GM23338 (cell line): Measurements from ENCODE around the gene MRFAP1. TPM values are rescaled to one million over a fixed set of nuclear protein-coding genes. Genes with fewer than 3 reads are reported as not detected.

Experiments used
- ATAC-seq: fragments of 200-7000 bp; cut with Tn5 transposase; 3 replicates; pipeline ENCODE4 v1.9.1; 2020
- DNase-seq: peaks from one replicate; pipeline ENCODE4 v3.0.0-alpha.2; 2015; ENCODE audit warnings: low spot score
- H2AFZ ChIP-seq: fragments of 200-600 bp; sonication (generic); 2 replicates; pipeline ENCODE4 v1.8.0; 2016; ENCODE audit warnings: antibody characterized with exemption, mild to moderate bottlenecking, moderate library complexity
- H3F3A ChIP-seq: fragments of 200-600 bp; sonication (generic); replicated peaks from 2 replicates; pipeline ENCODE4 v1.8.0; 2017; ENCODE audit warnings: antibody characterized with exemption, mixed run types, low read depth
- H3K27ac ChIP-seq: fragments of 200-600 bp; sonication (generic); 2 replicates; pipeline ENCODE4 v1.6.1; 2016; ENCODE audit warnings: low read depth
- H3K27me3 ChIP-seq: fragments of 200-600 bp; sonication (generic); 2 replicates; pipeline ENCODE4 v1.8.0; 2016; ENCODE audit warnings: mild to moderate bottlenecking, mixed run types, moderate library complexity; ENCODE audit not compliant: insufficient read depth
- H3K36me3 ChIP-seq: fragments of 200-600 bp; sonication (generic); 2 replicates; pipeline ENCODE4 v1.8.0; 2016; ENCODE audit warnings: mild to moderate bottlenecking; ENCODE audit not compliant: insufficient read depth
- H3K4me1 ChIP-seq: fragments of 200-600 bp; sonication (generic); 2 replicates; pipeline ENCODE4 v1.8.0; 2016; ENCODE audit warnings: mild to moderate bottlenecking, moderate library complexity; ENCODE audit not compliant: insufficient read depth
- H3K4me2 ChIP-seq: fragments of 200-600 bp; sonication (generic); 2 replicates; pipeline ENCODE4 v1.7.1; 2017; ENCODE audit warnings: mixed run types
- H3K4me3 ChIP-seq: fragments of 200-600 bp; sonication (generic); 2 replicates; pipeline ENCODE4 v1.6.1; 2016; ENCODE audit warnings: mixed run types
- H3K79me2 ChIP-seq: fragments of 200-600 bp; sonication (generic); replicated peaks from 2 replicates; pipeline ENCODE4 v1.8.0; 2017; ENCODE audit warnings: mild to moderate bottlenecking; ENCODE audit not compliant: insufficient read depth
- H3K9me2 ChIP-seq: fragments of 200-600 bp; sonication (generic); 2 replicates; pipeline ENCODE4 v1.8.0; 2017; ENCODE audit not compliant: insufficient read depth
- H4K20me1 ChIP-seq: fragments of 200-600 bp; sonication (generic); replicated peaks from 2 replicates; pipeline ENCODE4 v1.8.0; 2017; ENCODE audit warnings: mild to moderate bottlenecking; ENCODE audit not compliant: insufficient read depth
- H3K27ac Mint-ChIP-seq: 2 replicates; pipeline ENCODE4 v1.8.0; 2020; ENCODE audit warnings: inconsistent platforms, mild to moderate bottlenecking, moderate library complexity, mixed read lengths
- H3K27me3 Mint-ChIP-seq: 3 replicates; pipeline ENCODE4 v1.8.0; 2022; ENCODE audit warnings: low read depth, mild to moderate bottlenecking, moderate library complexity, mixed read lengths, inconsistent platforms; ENCODE audit not compliant: insufficient read depth, poor library complexity
- H3K36me3 Mint-ChIP-seq: 3 replicates; pipeline ENCODE4 v1.8.0; 2021; ENCODE audit warnings: low read depth, mild to moderate bottlenecking, inconsistent platforms, moderate library complexity, mixed read lengths
- H3K4me1 Mint-ChIP-seq: 3 replicates; pipeline ENCODE4 v1.8.0; 2020; ENCODE audit warnings: mild to moderate bottlenecking, inconsistent platforms, mixed read lengths
- H3K4me3 Mint-ChIP-seq: 3 replicates; pipeline ENCODE4 v1.8.0; 2021; ENCODE audit warnings: moderate library complexity, mild to moderate bottlenecking, inconsistent platforms, mixed read lengths
- H3K9me3 Mint-ChIP-seq: 3 replicates; pipeline ENCODE4 v1.8.0; 2020; ENCODE audit warnings: moderate library complexity, mild to moderate bottlenecking, inconsistent platforms, mixed read lengths
- CREB1 ChIP-seq: fragments of 250-450 bp; sonication (Bioruptor Pico); IDR thresholded peaks from 2 replicates; pipeline ENCODE4 v1.5.0; 2020; ENCODE audit warnings: low read depth, mild to moderate bottlenecking, moderate library complexity
- EZH2 ChIP-seq: fragments of 200-600 bp; sonication (generic); IDR thresholded peaks from one replicate; pipeline ENCODE4 v1.8.0; 2017; ENCODE audit warnings: antibody characterized with exemption, mild to moderate bottlenecking, low read depth; ENCODE audit not compliant: unreplicated experiment
- EZH2phosphoT487 ChIP-seq: fragments of 200-600 bp; sonication (generic); IDR thresholded peaks from one replicate; pipeline ENCODE4 v1.8.1; 2018; ENCODE audit warnings: antibody characterized with exemption; ENCODE audit not compliant: unreplicated experiment
- JUNB ChIP-seq: IDR thresholded peaks from one replicate; pipeline ENCODE4 v1.6.1; 2016; ENCODE audit warnings: antibody characterized with exemption; ENCODE audit not compliant: unreplicated experiment
- NANOG ChIP-seq: IDR thresholded peaks from 2 replicates; pipeline ENCODE4 v1.6.1; 2016; ENCODE audit warnings: antibody characterized with exemption, borderline replicate concordance
- POLR2AphosphoS5 ChIP-seq: IDR thresholded peaks from 2 replicates; pipeline ENCODE4 v1.6.1; 2016; ENCODE audit warnings: antibody characterized with exemption, low read depth
- STAT1 ChIP-seq: IDR thresholded peaks from one replicate; pipeline ENCODE4 v1.6.1; 2016; ENCODE audit warnings: antibody characterized with exemption; ENCODE audit not compliant: unreplicated experiment
- ZNF114 ChIP-seq: fragments of 250-450 bp; sonication (Bioruptor Pico); IDR thresholded peaks from 2 replicates; pipeline ENCODE4 v1.5.0; 2020; ENCODE audit warnings: mild to moderate bottlenecking, moderate library complexity
- ZNF331 ChIP-seq: fragments of 250-450 bp; sonication (Bioruptor Pico); IDR thresholded peaks from 2 replicates; pipeline ENCODE4 v1.5.0; 2020; ENCODE audit warnings: low read depth, mild to moderate bottlenecking, moderate library complexity
- polyA plus RNA-seq: library from polyadenylated mRNA; unstranded; fragments of >200 nt; fragmentation: Nextera tagmentation; extraction: Ambion mirVana; gene quantifications from 2 replicates; pipeline ENCODE4 v1.2.1, GENCODE V29; 2016
- total RNA-seq: library from RNA; depleted of rRNA; stranded (reverse); fragments of >200 nt; shearing (Covaris generic); gene quantifications from 2 replicates; pipeline ENCODE4 v1.2.3, GENCODE V29; 2014
- TF ChIP-seq, protein P1 (sequence below): fragments of 250-450 bp; sonication (Bioruptor Pico); IDR thresholded peaks from 2 replicates; pipeline ENCODE4 v1.5.0; 2020; ENCODE audit warnings: mild to moderate bottlenecking, moderate library complexity
- TF ChIP-seq, protein P2 (sequence below): IDR thresholded peaks from 2 replicates; pipeline ENCODE4 v1.6.1; 2016; ENCODE audit warnings: antibody characterized with exemption
- TF ChIP-seq, protein P3 (sequence below), 2 experiments: fragments of 200-600 bp in 1 of 2; sonication (generic) in 1 of 2; conservative IDR thresholded peaks; 2 replicates each; pipeline versions ENCODE4 v1.5.1 to v1.6.1; 2016 to 2017; ENCODE audit warnings: antibody characterized with exemption in 2 of 2, low read depth in 2 of 2, mild to moderate bottlenecking in 2 of 2, moderate library complexity in 1 of 2

MRFAP1 gene
- total and polyA plus RNA-seq, 2 experiments from 2014 or later = 154 to 288 TPM

DNA sequence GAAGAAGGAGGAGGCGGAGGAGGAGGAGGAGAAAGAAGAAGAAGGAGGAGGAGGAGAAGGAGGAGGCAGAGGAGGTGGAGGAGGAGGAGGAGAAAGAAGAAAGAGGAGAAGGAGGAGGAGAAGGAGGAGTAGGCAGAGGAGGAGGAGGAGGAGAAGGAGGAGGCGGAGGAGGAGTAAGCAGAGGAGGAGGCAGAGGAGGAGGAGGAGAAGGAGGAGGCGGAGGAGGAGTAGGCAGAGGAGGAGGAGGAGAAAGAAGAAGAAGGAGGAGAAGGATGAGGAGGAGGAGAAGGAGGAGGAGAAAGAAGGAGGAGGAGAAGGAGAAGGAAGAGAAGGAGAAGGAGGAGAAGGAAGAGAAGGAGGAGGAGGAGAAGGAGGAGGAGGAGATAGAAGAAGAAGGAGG, 19.9 kb downstream of the MRFAP1 start (continued):
- no peak for TF ChIP-seq EZH2phosphoT487
- no peak for TF ChIP-seq JUNB
- no peak for TF ChIP-seq ZNF331 (CRISPR knock-in tag)
- TF ChIP-seq EZH2 = no peak
- no peak for TF ChIP-seq ZNF114

DNA sequence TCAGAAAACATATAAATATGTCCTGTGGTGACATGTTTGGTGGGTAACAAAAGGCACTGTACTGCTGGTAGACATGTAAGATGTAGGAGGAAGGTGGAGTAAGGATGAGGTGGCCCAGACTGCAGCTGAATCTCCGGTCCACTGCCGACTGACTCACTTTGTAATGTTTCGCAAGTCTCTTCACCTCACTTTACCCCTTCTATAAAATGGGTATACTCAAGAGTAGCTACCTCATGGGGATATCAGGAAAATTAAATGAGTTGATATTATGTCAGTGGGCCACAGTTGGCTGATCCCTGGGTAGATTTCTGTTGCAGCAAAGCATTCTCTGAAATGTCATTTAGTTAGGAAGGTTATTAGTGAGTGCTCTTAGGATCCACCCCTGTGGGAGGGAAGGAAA, 22.1 kb downstream of the MRFAP1 start:
- Histone ChIP-seq H3K79me2 (no peaks in the 10 kb centered on the region), H3K27me3 (peaks cover 62% of the 10 kb centered on the region), H3K9me2 (no peaks in the 10 kb centered on the region), H3K27ac (no peak overlapping the region), H2AFZ (no peak overlapping the region), H3K4me2 (no peak overlapping the region), H3K4me1 (peaks cover 13% of the 10 kb centered on the region), H3K4me3 (no peak overlapping the region), H3F3A (no peaks in the 10 kb centered on the region; the same call in 1 of the 2 replicates), H4K20me1 (no peaks in the 10 kb centered on the region), H3K36me3 (no peaks in the 10 kb centered on the region)
- Mint-ChIP-seq H3K27ac (no peak overlapping the region), H3K9me3 (no peaks in the 10 kb centered on the region; the same call in 2 of the 3 replicates), H3K4me3 (no peak overlapping the region; the same call in 2 of the 3 replicates), H3K27me3 (peaks cover 35% of the 10 kb centered on the region), H3K4me1 (peaks cover 4% of the 10 kb centered on the region; the same call in 2 of the 3 replicates), H3K36me3 (no peaks in the 10 kb centered on the region)
- DNase-seq (no peak), ATAC-seq (no peak)
- TF ChIP-seq NANOG (no peak), CREB1 (CRISPR knock-in tag) (no peak), JUNB (no peak), POLR2AphosphoS5 (no peak), STAT1 (no peak), ZNF331 (CRISPR knock-in tag) (no peak), ZNF114 (no peak)
- TF ChIP-seq, protein P1, sequence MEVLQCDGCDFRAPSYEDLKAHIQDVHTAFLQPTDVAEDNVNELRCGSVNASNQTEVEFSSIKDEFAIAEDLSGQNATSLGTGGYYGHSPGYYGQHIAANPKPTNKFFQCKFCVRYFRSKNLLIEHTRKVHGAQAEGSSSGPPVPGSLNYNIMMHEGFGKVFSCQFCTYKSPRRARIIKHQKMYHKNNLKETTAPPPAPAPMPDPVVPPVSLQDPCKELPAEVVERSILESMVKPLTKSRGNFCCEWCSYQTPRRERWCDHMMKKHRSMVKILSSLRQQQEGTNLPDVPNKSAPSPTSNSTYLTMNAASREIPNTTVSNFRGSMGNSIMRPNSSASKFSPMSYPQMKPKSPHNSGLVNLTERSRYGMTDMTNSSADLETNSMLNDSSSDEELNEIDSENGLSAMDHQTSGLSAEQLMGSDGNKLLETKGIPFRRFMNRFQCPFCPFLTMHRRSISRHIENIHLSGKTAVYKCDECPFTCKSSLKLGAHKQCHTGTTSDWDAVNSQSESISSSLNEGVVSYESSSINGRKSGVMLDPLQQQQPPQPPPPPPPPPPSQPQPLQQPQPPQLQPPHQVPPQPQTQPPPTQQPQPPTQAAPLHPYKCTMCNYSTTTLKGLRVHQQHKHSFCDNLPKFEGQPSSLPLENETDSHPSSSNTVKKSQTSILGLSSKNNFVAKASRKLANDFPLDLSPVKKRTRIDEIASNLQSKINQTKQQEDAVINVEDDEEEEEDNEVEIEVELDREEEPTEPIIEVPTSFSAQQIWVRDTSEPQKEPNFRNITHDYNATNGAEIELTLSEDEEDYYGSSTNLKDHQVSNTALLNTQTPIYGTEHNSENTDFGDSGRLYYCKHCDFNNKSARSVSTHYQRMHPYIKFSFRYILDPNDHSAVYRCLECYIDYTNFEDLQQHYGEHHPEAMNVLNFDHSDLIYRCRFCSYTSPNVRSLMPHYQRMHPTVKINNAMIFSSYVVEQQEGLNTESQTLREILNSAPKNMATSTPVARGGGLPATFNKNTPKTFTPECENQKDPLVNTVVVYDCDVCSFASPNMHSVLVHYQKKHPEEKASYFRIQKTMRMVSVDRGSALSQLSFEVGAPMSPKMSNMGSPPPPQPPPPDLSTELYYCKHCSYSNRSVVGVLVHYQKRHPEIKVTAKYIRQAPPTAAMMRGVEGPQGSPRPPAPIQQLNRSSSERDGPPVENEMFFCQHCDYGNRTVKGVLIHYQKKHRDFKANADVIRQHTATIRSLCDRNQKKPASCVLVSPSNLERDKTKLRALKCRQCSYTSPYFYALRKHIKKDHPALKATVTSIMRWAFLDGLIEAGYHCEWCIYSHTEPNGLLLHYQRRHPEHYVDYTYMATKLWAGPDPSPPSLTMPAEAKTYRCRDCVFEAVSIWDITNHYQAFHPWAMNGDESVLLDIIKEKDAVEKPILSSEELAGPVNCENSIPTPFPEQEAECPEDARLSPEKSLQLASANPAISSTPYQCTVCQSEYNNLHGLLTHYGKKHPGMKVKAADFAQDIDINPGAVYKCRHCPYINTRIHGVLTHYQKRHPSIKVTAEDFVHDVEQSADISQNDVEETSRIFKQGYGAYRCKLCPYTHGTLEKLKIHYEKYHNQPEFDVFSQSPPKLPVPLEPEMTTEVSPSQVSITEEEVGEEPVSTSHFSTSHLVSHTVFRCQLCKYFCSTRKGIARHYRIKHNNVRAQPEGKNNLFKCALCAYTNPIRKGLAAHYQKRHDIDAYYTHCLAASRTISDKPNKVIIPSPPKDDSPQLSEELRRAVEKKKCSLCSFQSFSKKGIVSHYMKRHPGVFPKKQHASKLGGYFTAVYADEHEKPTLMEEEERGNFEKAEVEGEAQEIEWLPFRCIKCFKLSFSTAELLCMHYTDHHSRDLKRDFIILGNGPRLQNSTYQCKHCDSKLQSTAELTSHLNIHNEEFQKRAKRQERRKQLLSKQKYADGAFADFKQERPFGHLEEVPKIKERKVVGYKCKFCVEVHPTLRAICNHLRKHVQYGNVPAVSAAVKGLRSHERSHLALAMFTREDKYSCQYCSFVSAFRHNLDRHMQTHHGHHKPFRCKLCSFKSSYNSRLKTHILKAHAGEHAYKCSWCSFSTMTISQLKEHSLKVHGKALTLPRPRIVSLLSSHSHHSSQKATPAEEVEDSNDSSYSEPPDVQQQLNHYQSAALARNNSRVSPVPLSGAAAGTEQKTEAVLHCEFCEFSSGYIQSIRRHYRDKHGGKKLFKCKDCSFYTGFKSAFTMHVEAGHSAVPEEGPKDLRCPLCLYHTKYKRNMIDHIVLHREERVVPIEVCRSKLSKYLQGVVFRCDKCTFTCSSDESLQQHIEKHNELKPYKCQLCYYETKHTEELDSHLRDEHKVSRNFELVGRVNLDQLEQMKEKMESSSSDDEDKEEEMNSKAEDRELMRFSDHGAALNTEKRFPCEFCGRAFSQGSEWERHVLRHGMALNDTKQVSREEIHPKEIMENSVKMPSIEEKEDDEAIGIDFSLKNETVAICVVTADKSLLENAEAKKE (CRISPR knock-in tag) = no peak
- TF ChIP-seq, protein P2, sequence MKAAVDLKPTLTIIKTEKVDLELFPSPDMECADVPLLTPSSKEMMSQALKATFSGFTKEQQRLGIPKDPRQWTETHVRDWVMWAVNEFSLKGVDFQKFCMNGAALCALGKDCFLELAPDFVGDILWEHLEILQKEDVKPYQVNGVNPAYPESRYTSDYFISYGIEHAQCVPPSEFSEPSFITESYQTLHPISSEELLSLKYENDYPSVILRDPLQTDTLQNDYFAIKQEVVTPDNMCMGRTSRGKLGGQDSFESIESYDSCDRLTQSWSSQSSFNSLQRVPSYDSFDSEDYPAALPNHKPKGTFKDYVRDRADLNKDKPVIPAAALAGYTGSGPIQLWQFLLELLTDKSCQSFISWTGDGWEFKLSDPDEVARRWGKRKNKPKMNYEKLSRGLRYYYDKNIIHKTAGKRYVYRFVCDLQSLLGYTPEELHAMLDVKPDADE = no peak
- TF ChIP-seq, protein P3, sequence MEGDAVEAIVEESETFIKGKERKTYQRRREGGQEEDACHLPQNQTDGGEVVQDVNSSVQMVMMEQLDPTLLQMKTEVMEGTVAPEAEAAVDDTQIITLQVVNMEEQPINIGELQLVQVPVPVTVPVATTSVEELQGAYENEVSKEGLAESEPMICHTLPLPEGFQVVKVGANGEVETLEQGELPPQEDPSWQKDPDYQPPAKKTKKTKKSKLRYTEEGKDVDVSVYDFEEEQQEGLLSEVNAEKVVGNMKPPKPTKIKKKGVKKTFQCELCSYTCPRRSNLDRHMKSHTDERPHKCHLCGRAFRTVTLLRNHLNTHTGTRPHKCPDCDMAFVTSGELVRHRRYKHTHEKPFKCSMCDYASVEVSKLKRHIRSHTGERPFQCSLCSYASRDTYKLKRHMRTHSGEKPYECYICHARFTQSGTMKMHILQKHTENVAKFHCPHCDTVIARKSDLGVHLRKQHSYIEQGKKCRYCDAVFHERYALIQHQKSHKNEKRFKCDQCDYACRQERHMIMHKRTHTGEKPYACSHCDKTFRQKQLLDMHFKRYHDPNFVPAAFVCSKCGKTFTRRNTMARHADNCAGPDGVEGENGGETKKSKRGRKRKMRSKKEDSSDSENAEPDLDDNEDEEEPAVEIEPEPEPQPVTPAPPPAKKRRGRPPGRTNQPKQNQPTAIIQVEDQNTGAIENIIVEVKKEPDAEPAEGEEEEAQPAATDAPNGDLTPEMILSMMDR (conservative IDR thresholded peaks at IDR 0.05; ENCODE audit: low read depth in 2 of 2) = no peak
